GM19438 (cell line): ENCODE measurements around the gene CHST3.
"Not testable (repeated sequence)": the region's sequence is repeated elsewhere in the genome, so short reads cannot be mapped to it uniquely, and the experiment has no call there.

Experiments used
- ATAC-seq: cut with Tn5 transposase; IDR thresholded peaks from one replicate; pipeline ENCODE4 v1.9.1; 2021; ENCODE audit warnings: low read depth; ENCODE audit not compliant: unreplicated experiment

Gene CHST3, protein sequence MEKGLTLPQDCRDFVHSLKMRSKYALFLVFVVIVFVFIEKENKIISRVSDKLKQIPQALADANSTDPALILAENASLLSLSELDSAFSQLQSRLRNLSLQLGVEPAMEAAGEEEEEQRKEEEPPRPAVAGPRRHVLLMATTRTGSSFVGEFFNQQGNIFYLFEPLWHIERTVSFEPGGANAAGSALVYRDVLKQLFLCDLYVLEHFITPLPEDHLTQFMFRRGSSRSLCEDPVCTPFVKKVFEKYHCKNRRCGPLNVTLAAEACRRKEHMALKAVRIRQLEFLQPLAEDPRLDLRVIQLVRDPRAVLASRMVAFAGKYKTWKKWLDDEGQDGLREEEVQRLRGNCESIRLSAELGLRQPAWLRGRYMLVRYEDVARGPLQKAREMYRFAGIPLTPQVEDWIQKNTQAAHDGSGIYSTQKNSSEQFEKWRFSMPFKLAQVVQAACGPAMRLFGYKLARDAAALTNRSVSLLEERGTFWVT

GRCh38 chr10:71964098-71964742, at the start of gene CHST3:
Gene CHST3, plus strand, starts transcription at chr10:71964395. Its CDS starts 41,448 bp downstream, at chr10:72005843.
- ATAC-seq, result peak; percentile 58

DNA sequence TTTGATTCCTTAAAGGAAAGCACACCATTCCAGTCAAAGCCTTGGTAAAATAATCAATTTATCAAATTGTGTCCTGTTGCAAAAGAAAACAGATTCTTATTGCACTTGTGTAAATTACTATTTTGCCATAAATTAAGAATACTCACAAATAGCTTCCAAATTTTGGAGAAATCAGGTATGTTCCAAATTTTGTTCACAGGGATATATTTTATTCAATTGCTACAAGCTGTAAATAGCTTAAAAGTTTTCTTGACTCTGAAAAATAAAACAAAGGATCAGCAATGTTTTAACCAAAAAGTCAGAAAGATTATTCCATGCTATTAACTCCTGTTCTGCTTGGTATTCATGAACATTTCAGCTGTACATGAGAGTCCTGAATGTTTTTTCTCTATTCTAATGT, 47.4 kb upstream of the CHST3 start:
- no peak for ATAC-seq

DNA sequence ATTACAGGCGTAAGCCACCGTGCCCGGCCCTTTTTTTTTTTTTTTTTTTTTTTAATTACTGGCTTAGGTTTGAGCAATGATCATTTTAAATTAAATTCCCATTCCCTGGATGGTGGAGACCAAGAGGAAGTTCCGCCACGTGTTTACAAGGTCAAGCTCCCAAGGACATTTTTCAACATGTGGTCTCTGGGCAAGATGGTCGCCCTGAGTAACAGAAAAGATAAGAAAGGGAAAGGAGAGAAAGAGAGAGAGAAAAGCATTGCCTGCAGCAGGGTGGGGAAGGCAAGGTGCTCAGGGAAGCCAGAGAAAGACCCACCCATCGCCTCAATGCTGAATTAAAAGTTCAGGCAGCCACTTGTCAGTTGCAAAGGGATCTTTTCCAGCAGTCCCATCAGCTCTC, 45.2 kb upstream of the CHST3 start:
- ATAC-seq, result no peak

DNA sequence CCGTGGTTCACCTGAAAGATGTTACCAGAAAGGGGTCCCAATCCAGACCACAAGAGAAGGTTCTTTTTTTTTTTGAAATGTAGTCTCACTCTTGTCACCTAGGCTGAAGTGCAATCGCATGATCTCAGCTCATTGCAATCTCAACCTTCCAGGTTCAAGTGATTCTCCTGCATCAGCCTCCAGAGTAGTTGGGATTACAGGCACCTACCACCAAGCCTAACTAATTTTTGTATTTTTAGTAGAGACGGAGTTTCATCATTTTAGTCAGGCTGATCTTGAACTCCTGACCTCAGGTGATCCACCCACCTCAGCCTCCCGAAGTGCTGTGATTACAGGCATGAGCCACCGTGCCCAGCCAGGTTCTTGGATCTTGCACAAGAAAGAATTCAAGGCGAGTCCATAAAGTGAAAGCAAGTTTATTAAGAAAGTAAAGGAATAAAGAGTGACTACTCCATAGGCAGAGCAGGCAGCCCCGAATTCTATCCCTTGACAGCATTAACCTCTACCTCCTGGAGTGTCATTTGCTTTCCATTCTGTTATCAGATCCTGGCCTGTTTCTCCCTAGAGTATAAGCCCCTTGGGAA, 44.1 kb upstream of the CHST3 start:
- ATAC-seq, result not testable (repeated sequence)

DNA sequence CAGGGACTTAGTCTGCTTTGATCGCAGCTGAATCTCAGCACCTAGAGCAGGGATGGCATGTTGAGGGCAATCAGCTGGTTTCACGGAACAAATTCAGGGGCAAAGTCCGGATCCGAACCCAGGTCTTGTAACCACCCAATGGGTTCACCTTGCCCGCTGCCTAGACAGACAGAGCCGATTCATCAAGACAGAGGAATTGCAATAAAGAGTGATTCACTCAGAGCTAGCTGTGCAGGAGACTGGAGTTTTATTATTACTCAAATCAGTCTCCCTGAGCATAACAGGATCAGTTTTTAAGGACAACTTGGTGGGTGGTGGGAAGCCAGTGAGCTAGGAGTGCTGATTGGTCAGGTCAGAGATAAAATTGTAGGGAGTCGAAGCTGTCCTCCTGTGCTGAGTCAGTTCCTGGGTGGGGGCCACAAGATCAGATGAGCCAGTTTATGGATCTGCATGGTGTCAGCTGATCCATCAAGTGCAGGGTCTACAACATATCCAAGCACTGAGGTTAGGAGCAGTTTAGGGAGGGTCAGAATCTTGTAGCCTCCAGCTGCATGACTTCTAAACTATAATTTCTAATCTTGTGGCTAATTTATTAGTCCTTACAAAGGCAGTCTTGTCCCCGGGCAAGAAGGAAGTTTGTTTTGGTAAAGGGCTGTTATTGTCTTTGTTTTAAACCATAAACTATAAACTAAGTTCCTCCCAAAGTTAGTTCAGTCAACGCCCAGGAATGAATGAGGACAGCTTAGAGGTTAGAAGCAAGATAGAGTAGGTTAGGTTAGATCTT, 43.5 kb upstream of the CHST3 start:
- no peak for ATAC-seq

- no peak for ATAC-seq
Observed at GRCh38 chr10:71921324-71922027, 42.7 kb upstream of the CHST3 start.

DNA sequence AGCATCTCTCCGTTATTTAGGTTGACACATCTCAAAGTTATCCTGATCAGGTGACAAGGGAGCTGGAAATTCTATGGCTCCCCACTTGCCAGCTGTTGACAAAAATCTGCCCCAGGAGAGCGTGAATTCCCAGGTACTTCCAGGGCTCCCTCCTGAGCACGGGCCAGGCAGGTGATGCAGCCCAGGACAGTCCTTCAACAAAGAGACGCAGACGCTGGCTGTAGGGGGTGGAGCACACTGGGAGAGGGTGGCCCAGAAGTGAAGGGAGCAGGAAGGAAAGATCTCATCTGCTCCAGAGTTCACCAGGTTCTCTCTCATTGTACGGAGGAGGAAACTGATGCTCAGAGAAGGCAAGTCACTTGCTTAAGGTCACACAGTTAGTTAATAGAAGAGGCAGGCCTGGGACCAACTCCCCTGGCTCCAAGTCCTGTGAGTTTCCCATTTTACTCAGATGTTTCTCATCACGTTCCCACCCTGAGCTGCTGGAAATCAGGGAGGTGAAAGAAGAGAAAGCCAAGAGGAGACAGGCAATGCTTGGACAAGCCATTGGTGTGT, 41.0 kb upstream of the CHST3 start:
- ATAC-seq, result no peak

- no peak for ATAC-seq
Observed at GRCh38 chr10:71924771-71925170, 39.4 kb upstream of the CHST3 start.

DNA sequence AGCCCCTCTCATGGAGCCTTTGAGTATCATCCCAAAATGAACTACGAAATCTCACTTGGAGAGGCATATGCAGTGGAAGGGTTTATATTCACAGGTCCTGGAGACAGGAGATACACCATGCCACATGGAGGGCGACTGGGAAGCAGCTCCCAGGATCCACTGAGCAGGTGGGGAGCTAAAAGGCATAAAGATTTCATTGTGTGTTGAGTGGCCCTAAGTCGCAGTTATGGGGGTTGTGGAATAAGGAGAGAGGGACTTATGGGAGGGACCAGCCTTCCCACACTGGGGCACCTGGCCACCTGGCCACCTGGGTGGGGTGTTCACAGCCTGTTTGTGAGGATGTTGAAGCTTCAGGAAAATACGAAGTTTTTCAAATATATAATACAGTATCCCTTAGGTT, 37.0 kb upstream of the CHST3 start:
- ATAC-seq, result no peak

- ATAC-seq, result no peak
Observed at GRCh38 chr10:71927776-71928592, 36.2 kb upstream of the CHST3 start.

- ATAC-seq, result no peak
Observed at GRCh38 chr10:71931295-71931694, 32.9 kb upstream of the CHST3 start.

DNA sequence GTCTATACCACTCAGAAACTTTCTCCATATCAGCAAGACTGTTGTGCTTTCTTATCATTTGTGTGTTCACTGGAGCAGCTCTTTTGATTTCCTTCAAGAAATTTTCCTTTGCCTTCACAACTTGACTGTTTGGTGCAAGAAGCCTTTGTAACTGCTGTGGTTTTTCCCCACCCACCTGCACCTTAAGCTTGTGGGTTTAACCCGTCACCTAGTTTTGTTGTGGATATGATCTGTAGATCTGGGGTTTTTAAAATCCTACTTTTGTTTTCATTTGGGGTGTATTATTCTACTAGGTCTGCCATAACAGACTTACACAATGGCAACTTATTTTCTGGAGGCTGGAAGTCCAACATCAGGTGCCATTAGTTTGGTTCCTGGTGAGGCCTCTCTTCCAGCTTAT, 30.5 kb upstream of the CHST3 start:
- no peak for ATAC-seq

- ATAC-seq, result no peak
Observed at GRCh38 chr10:71938211-71938610, 26.0 kb upstream of the CHST3 start.

DNA sequence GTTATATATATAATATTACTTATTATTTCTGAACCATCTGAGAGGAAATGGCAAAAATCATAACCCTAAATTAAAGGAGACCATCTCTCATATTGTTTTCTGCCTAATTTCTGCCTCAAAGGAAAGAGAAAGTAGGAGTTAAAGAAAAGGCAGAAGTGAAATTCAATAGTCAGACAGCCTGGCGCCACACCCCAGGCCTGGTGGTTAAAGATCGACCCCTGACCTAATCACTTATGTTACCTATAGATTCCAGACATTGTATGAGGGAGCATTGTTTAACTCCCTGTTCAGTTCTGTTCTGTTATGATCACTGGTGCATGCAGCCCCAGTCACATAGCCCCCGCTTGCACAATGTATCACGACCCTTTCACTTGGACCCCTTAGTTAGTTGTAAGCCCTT, 24.9 kb upstream of the CHST3 start:
- no peak for ATAC-seq

- ATAC-seq, result no peak
Observed at GRCh38 chr10:71939861-71940474, 24.2 kb upstream of the CHST3 start.

DNA sequence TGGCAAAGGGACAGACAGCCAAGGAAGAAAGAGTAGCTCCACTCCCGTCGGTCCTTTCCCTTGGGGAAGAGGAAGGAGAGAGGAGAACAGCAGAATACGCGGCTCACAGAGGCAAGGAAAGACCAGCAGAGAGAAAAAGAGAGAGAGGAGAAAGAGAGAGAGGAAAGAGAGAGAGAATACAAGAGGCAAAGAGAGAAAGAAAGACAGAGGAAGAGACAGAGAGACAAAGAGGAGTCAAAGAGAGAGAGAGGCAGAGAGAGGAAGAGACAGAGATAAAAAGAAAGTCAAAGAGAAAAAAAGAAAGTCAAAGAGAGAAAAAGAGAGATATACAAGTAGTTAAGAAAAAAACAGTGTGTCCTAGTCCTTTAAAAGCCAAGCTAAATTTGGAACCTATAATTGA, 23.4 kb upstream of the CHST3 start:
- no peak for ATAC-seq

- no peak for ATAC-seq
Observed at GRCh38 chr10:71941318-71941717, 22.9 kb upstream of the CHST3 start.

DNA sequence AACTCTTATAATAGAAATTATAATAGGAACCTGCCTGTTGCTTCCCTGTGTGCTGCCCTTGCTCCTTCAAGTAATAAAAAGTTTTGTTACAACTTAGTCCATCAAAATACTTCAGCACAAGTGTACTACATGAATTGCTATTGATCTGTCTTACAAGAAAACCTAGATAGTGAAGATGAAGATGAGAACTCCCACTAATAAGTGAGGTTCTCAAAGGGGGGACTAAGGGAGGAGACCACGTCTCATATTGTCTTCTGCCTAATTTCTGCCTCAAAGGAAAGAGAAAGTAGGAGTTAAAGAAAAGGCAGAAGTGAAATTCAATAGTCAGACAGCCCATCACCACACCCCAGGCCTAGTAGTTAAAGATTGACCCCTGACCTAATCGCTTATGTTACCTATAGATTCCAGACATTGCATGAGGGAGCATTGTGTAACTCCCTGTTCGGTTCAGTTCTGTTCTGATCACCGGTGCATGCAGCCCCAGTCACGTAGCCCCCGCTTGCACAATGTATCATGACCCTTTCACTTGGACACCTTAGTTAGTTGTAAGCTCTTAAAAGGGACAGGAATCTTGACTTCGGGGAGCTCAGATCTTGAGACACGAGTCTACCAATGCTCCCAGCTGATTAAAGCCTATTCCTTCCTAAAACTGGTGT, 18.2 kb upstream of the CHST3 start:
- ATAC-seq, result no peak
